GM20000 (cell line): Measurements from ENCODE around the gene SERPINA9.

Experiments used
- DNase-seq: peaks from one replicate; pipeline ENCODE4 v3.0.0; 2012; ENCODE audit warnings: low spot score
- CTCF ChIP-seq: IDR thresholded peaks from 2 replicates; pipeline ENCODE4 v1.5.1; 2012; ENCODE audit warnings: mild to moderate bottlenecking, control low read depth; ENCODE audit errors: extremely low read depth, missing control alignments

The SERPINA9 gene

GRCh38 chr14:94451091-94451771 lies 24.8 kb downstream of the SERPINA9 start:
- DNase-seq = no peak
- no peak for TF ChIP-seq CTCF

GRCh38 chr14:94450722-94451090 lies 25.3 kb downstream of the SERPINA9 start:
- no peak for TF ChIP-seq CTCF

GRCh38 chr14:94449930-94450329 lies 26.1 kb downstream of the SERPINA9 start:
- no peak for DNase-seq
- no peak for TF ChIP-seq CTCF

More at GRCh38 chr14:94450722-94451090, 25.3 kb downstream of the SERPINA9 start:
- no peak for DNase-seq

GRCh38 chr14:94448071-94448808 lies 27.8 kb downstream of the SERPINA9 start:
- no peak for TF ChIP-seq CTCF
- no peak for DNase-seq

GRCh38 chr14:94447206-94447605 lies 28.8 kb downstream of the SERPINA9 start:
- no peak for DNase-seq
- TF ChIP-seq CTCF = no peak

- no peak for TF ChIP-seq CTCF
- no peak for DNase-seq
Measured at GRCh38 chr14:94446126-94446525, 29.9 kb downstream of the SERPINA9 start.

- no peak for DNase-seq
- no peak for TF ChIP-seq CTCF
Measured at GRCh38 chr14:94445003-94445402, 31.0 kb downstream of the SERPINA9 start.
